DMS153 treated with DMSO at 0.1 percent for 48 hours (cell line): Measurements from ENCODE around the gene SLC11A1.

Experiments
- DNase-seq: peaks from one replicate; lab custom pipeline; 2025; ENCODE audit not compliant: unreplicated experiment; lab: John Stamatoyannopoulos, UW

SLC11A1 gene

DNA sequence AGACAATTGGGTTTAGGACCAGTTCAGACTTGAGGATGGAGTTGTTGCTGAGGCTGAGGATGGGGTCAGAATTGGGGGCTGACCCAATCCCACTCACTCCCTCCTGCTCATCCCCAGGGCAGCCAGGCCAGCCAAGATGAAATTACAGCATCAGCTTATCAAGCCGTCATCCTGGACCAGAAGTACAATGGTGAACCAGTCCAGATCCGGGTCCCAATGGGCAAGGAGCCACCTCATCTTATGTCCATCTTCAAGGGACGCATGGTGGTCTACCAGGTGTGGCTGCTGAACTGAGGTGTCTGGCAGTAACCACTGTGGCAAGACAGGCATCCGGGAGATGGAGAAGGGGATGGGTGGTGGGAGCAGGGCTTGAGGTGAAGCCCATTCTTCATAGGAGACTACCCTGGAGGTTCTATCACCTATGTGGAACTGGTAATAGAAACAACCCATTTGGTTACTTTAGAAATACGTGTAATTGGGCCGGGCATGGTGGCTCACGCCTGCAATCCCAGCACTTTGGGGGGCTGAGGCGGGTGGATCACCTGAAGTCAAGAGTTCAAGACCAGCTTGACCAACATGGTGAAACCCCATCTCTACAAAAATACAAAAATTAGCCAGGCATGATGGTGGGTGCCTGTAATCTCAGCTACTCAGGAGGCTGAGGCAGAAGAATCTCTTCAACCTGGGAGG lies 50.7 kb downstream of the SLC11A1 start:
- no peak for DNase-seq

DNA sequence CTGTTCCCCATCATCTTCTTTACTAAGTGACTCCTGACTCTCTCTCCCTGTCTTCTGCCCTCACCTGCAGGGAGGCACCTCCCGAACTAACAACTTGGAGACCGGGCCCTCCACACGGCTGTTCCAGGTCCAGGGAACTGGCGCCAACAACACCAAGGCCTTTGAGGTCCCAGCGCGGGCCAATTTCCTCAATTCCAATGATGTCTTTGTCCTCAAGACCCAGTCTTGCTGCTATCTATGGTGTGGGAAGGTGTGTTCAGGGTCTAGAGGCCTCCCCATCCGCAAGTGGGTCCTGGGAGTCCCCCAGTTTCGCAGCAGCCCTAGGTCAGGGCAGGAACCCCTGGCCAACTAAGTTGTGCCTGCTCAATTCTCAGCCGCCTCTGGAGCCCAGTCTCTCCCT lies 52.4 kb downstream of the SLC11A1 start:
- no peak for DNase-seq

DNA sequence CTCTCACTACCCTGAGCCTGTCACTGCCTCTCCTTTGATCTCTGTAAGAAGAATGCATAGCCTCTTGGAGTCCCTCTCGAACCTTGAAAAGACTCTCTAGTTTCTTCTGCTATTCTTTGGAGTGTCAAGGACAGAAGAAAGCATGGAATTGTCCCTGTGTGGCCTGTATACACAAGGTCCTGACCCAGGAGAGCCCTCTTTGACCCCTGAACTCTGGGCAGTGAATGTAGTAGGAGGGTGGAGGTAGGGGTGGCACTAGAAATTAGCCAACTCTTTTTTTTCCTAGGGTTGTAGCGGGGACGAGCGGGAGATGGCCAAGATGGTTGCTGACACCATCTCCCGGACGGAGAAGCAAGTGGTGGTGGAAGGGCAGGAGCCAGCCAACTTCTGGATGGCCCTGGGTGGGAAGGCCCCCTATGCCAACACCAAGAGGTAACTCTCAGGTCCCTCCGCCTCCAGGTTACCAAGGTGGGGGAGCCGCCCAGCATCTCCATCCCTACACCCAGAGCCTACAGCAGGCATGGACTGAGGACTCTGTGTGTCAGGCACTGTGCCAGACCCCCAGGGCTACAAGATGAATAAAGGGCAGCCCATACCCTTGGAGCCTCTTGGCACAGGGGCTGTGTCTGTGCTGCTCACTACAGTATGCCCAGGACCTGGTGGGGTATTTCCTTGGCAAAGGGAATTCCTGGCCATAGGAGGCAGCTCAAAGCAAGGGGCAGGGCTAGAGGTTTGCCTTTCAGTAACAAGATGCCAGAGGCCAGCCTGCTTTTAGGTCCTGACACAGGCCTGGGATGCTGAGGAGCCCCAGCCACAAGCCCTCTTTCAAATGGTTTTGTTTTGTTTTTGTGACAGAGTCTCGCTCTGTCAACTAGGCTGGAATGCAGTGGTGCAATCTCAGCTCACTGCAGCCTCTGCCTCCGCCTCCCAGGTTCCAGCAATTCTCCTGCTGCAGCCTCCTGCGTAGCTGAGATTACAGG lies 53.2 kb downstream of the SLC11A1 start:
- no peak for DNase-seq

DNA sequence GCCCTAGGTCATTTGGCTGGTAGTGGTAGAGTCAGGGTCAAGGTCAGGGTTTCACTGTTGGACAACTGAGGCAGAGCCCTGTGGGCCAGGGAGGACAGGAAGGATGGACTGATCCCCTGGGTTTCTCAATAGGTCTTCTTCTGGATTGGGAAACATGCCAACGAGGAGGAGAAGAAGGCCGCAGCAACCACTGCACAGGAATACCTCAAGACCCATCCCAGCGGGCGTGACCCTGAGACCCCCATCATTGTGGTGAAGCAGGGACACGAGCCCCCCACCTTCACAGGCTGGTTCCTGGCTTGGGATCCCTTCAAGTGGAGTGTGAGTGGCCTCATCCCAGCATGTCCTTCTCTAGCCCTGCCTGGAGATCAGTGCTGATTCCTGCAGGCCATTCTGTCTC lies 54.9 kb downstream of the SLC11A1 start:
- no peak for DNase-seq

DNA sequence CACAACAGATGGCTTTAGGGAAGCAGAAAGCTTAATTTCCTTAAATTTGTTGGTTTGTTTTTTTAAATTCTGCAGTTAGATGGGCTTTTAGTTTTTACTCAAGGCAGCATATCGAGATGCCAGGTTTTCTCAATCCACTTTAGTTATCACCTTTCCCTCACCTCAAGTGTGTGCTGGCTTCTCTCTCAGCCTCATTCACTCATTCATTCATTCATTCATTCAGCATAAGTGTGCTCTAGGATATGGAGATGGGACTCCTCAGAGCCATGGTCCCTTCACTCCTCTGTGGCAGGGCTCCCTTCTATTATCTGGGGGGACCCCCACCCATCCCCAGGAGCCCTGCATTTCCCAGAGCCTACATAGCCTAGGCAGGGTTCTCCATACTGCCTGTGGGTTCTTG lies 55.9 kb downstream of the SLC11A1 start:
- no peak for DNase-seq

DNA sequence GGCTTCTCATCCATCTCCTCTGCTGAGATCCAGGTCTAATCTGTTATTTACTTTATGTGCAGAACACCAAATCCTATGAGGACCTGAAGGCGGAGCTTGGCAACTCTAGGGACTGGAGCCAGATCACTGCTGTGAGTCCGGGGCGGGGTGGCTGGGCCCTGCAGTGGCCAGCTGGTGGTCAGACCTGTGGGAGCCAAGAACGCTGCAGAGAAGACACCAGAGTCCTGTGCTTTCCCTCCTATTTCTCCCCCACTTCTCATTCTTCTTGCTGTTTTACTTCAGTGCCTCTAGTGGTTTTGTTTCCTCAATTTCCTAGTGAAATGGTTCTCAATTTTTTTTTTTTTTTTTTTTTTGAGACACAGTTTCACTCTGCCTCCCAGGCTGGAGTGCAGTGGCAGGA lies 56.5 kb downstream of the SLC11A1 start:
- no peak for DNase-seq

DNA sequence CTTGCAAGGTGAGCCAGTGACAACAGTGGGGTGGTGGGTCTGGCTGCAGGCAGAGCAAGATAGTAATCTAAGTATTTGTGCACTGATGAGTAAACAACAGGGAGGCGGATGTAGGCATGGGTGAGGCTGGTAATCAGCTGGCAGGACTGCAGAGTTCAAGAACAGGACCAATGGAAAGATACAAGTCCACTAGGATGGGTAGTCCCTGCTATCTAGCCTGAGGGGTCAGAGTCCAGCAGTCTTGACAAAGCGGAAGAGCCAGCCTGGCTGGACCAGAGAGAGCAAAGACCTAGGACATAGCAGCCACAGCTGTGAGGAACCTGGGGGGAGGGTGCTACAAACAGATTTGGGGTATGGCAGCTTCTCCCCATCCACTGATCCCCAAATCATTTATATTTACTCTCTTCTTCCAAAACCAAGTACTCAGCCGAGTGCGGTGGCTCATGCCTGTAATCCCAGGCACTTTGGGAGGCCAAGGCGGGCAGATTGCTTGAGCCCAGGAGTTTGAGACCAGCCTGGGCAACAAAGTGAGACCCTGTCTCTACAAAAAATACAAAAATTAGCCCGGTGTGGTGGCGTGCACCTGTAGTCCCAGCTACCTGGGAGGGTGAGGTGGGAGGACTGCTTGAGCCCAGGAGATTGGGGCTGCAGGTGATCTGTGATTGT lies 62.8 kb downstream of the SLC11A1 start:
- no peak for DNase-seq

DNA sequence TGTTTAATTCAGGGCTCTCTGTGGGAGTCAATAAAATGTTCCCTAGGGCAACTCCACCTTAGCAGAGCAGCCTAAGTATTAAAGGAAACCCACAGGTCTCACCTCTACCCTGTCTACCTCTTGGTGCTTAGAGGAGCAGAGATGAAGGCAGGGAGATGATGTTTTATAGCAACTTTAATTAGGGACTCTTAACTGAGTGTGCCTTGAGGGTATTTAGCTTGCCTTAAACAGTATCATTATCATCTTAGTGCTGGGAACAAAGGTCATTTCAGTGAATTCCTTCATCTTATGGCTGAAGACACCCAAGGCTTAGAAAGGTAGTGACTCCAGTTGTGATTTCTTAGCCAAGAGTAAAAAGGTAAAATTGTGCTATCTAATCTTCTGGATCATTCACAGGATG lies 63.5 kb downstream of the SLC11A1 start:
- no peak for DNase-seq
